ENCODE results near the gene HSBP1L1.

The HSBP1L1 gene

DNA sequence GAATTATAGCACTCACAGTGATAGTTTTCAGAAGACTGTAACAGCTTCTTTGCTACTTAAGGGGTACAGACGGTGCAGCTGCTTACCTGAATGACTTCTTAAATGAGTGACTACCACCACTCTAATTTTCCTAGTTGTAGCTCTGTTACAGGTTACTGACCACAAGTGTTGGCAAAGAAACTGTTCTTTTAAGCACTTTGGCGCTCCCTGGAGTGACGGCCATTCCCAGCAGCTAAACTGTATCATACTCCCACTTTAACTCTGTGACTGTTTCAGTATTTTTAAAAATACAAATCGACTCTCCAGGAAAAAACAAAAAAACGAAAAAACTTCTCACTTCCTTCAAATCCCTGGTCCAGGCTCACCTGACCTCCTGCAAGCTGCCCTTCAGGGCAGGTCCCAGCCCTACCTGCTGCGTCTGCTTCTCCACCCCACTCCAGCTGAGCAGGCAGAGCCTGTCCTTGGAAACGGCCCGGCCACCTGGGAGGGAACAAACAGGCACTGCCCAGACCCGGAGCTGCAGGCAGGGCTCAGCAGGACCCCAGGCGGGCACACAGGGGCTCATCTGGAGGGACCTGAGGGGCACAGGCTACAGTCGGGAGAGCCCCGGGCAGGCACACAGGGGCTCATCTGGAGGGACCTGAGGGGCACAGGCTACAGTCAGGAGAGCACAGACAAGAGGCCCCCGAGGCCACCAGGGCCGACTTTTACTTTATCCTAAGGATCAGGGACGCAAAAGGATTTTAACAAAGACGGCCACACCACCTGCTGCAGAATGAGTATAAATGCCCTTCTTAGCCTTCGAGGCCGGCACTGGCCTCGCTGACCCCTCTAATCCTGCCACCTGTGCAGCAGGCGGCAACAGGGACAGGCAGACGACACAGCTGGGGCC, 37.5 kb upstream of the HSBP1L1 start:
- peaks cover 4 to 22% of the 10 kb centered on the region in 2 experiments; a peak in 2 of 3 replicates for H3K36me3 ChIP-seq (ENCODE audit: control insufficient read depth in 2 of 2, insufficient read depth in 1 of 2, low read length in 2 of 2)
- TF ChIP-seq ZNF670 (tag by site-specific recombination; IDR thresholded peaks at IDR 0.05; ENCODE audit: low read depth), result no peak
- no peak for TF ChIP-seq ZNF121 (tag by site-specific recombination; IDR thresholded peaks at IDR 0.05)
- no peak for TF ChIP-seq ZFHX2 (tag by site-specific recombination; conservative IDR thresholded peaks at IDR 0.05)
- TF ChIP-seq GFI1B (tag by site-specific recombination; IDR thresholded peaks at IDR 0.05), result no peak
- no peak for TF ChIP-seq ZNF23 (tag by site-specific recombination; IDR thresholded peaks at IDR 0.05; ENCODE audit: borderline replicate concordance)
- TF ChIP-seq, protein P1, sequence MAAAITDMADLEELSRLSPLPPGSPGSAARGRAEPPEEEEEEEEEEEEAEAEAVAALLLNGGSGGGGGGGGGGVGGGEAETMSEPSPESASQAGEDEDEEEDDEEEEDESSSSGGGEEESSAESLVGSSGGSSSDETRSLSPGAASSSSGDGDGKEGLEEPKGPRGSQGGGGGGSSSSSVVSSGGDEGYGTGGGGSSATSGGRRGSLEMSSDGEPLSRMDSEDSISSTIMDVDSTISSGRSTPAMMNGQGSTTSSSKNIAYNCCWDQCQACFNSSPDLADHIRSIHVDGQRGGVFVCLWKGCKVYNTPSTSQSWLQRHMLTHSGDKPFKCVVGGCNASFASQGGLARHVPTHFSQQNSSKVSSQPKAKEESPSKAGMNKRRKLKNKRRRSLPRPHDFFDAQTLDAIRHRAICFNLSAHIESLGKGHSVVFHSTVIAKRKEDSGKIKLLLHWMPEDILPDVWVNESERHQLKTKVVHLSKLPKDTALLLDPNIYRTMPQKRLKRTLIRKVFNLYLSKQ (tag by site-specific recombination; IDR thresholded peaks at IDR 0.05; ENCODE audit: borderline replicate concordance), result no peak
- no peak for TF ChIP-seq ZNF19 (tag by site-specific recombination; IDR thresholded peaks at IDR 0.05; ENCODE audit: low read depth)
- TF ChIP-seq ZNF544 (tag by site-specific recombination; IDR thresholded peaks at IDR 0.05), result no peak
- TF ChIP-seq MEIS1 (CRISPR knock-in tag; IDR thresholded peaks at IDR 0.05; ENCODE audit: borderline replicate concordance), result no peak
- no peak for TF ChIP-seq ZSCAN16 (tag by site-specific recombination; IDR thresholded peaks at IDR 0.05)
- CTCF ChIA-PET, result interaction anchor here (0.7 kb wide), 1 partner anchor 520 kb away, joined by 3 read pairs; no protein-coding TSS in a partner anchor

DNA sequence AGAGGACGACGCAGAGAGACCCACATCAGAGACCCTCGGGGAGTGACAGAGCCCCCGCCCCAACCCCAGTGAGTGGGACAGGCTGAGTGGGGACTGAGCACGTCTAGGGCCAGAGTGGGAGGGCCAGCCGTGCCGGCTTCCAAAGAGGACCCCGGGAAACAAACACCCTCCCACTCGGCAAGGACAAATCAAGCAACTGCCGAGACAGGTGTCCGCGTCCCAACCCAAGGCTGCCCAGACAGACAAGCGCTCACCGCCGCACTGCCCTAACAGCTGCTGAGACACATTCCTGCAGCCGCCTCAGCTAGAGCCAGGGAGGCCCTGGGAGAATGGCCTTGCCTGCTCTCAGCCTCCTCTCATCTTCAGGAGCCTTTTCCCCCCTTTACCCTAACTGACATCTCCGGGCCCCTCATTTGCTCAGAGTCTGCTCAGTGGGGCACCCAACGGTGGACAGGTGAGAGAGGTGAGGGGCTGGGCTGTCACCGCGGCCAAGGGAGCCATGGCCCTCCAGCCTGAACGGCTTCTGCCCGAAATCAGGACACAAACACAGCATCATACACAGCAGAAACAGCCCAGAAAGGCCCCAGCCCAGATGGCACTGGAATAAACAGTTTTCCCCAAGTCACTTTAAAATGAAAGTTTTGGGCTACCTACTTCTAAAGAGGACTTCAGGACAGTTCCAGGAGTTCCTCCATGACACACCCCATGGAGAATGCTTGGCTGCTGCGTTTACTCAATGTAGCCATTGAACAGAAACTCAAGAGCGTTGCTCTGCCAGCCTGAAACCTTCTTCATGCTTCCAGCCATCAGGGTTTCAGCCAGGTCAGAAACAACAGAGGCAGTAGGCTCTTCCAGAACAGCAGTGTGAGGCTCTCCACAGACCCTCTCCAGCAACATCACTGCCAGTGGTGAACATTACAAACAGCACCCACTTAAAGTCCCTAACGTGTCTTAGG, 36.6 kb upstream of the HSBP1L1 start:
- ChIA-PET CTCF (no interaction called here), POLR2A (no interaction called here)
- peaks cover 4 to 22% of the 10 kb centered on the region in 2 experiments; a peak in 2 of 3 replicates for H3K36me3 ChIP-seq (ENCODE audit: control insufficient read depth in 2 of 2, insufficient read depth in 1 of 2, low read length in 2 of 2)
- H3K27ac ChIP-seq (ENCODE audit: extremely low read depth, low read depth, low read length), result no peak overlapping the region
- H3K9me3 ChIP-seq (ENCODE audit: control insufficient read depth, insufficient read depth, low read depth, low read length), result no peaks in the 10 kb centered on the region
- TF ChIP-seq ZNF2 (tag by site-specific recombination; IDR thresholded peaks at IDR 0.05) (no peak), ZEB2 (tag by site-specific recombination; IDR thresholded peaks at IDR 0.05) (no peak), ZNF521 (tag by site-specific recombination; IDR thresholded peaks at IDR 0.05) (no peak), ZNF561 (tag by site-specific recombination; IDR thresholded peaks at IDR 0.05; ENCODE audit: borderline replicate concordance) (no peak), ZNF155 (tag by site-specific recombination; IDR thresholded peaks at IDR 0.05) (no peak), ZNF571 (tag by site-specific recombination; IDR thresholded peaks at IDR 0.05) (no peak), ZNF670 (tag by site-specific recombination; IDR thresholded peaks at IDR 0.05; ENCODE audit: low read depth) (no peak), ZNF202 (tag by site-specific recombination; IDR thresholded peaks at IDR 0.05; ENCODE audit: borderline replicate concordance) (no peak)
- TF ChIP-seq, protein P2, sequence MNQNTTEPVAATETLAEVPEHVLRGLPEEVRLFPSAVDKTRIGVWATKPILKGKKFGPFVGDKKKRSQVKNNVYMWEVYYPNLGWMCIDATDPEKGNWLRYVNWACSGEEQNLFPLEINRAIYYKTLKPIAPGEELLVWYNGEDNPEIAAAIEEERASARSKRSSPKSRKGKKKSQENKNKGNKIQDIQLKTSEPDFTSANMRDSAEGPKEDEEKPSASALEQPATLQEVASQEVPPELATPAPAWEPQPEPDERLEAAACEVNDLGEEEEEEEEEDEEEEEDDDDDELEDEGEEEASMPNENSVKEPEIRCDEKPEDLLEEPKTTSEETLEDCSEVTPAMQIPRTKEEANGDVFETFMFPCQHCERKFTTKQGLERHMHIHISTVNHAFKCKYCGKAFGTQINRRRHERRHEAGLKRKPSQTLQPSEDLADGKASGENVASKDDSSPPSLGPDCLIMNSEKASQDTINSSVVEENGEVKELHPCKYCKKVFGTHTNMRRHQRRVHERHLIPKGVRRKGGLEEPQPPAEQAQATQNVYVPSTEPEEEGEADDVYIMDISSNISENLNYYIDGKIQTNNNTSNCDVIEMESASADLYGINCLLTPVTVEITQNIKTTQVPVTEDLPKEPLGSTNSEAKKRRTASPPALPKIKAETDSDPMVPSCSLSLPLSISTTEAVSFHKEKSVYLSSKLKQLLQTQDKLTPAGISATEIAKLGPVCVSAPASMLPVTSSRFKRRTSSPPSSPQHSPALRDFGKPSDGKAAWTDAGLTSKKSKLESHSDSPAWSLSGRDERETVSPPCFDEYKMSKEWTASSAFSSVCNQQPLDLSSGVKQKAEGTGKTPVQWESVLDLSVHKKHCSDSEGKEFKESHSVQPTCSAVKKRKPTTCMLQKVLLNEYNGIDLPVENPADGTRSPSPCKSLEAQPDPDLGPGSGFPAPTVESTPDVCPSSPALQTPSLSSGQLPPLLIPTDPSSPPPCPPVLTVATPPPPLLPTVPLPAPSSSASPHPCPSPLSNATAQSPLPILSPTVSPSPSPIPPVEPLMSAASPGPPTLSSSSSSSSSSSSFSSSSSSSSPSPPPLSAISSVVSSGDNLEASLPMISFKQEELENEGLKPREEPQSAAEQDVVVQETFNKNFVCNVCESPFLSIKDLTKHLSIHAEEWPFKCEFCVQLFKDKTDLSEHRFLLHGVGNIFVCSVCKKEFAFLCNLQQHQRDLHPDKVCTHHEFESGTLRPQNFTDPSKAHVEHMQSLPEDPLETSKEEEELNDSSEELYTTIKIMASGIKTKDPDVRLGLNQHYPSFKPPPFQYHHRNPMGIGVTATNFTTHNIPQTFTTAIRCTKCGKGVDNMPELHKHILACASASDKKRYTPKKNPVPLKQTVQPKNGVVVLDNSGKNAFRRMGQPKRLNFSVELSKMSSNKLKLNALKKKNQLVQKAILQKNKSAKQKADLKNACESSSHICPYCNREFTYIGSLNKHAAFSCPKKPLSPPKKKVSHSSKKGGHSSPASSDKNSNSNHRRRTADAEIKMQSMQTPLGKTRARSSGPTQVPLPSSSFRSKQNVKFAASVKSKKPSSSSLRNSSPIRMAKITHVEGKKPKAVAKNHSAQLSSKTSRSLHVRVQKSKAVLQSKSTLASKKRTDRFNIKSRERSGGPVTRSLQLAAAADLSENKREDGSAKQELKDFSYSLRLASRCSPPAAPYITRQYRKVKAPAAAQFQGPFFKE (tag by site-specific recombination; IDR thresholded peaks at IDR 0.05; ENCODE audit: borderline replicate concordance), result no peak
- no peak overlapping the region for H3K4me3 ChIP-seq (ENCODE audit: low read depth, low read length)
- no peaks in the 10 kb centered on the region for H3K4me1 ChIP-seq (ENCODE audit: control insufficient read depth, insufficient read depth, low read length)

More for the DNA sequence above, 37.5 kb upstream of the HSBP1L1 start:
- POLR2A ChIA-PET, result no interaction called here
- H3K4me3 ChIP-seq (ENCODE audit: low read depth, low read length), result no peak overlapping the region
- H3K9me3 ChIP-seq (ENCODE audit: control insufficient read depth, insufficient read depth, low read depth, low read length), result no peaks in the 10 kb centered on the region
- H3K4me1 ChIP-seq (ENCODE audit: control insufficient read depth, insufficient read depth, low read length), result no peaks in the 10 kb centered on the region
- H3K27ac ChIP-seq (ENCODE audit: extremely low read depth, low read depth, low read length), result no peak overlapping the region

Measured in HEK293 (cell line).